ENCODE data around the gene C16orf46. TPM values are rescaled to one million over a fixed set of nuclear protein-coding genes. Genes with fewer than 3 reads are reported as not detected.

C16orf46 gene
- total and polyA plus RNA-seq, 2 of the 13 experiments (the other 11 are each of a cell fraction or from before 2014, with no cell fraction given) = 0.38 to 0.55 TPM

- TF ChIP-seq DBP (CRISPR knock-in tag; IDR thresholded peaks at IDR 0.05; ENCODE audit: not compliant biosample characterization) = no peak
- TF ChIP-seq ZNF546 (CRISPR knock-in tag; conservative IDR thresholded peaks at IDR 0.05) = no peak
- 0 out of 2 replicates have a peak, but pooled peaks have one; percentile 80 for TF ChIP-seq NFE2L1 (CRISPR knock-in tag; IDR thresholded peaks at IDR 0.05; ENCODE audit: borderline replicate concordance)
- peak; percentile 96 for TF ChIP-seq MYC (CRISPR knock-in tag; IDR thresholded peaks at IDR 0.05; ENCODE audit: borderline replicate concordance)
- no peak; a peak in 1 of 4 replicates for TF ChIP-seq NR2F1 (CRISPR knock-in tag; IDR thresholded peaks at IDR 0.05)
- TF ChIP-seq ZNF713 (CRISPR knock-in tag; IDR thresholded peaks at IDR 0.05) = peak; percentile 87; the same call in 1 of the 2 replicates
- TF ChIP-seq NR2F6 (IDR thresholded peaks at IDR 0.05) = no peak
- TF ChIP-seq NR2F6 (CRISPR knock-in tag; IDR thresholded peaks at IDR 0.05) = no peak; the same call in 1 of the 2 replicates
- TF ChIP-seq ZNF549 (CRISPR knock-in tag; IDR thresholded peaks at IDR 0.05) = no peak
- peak; percentile 6; the same call in 1 of the 2 replicates for TF ChIP-seq HCFC1 (IDR thresholded peaks at IDR 0.05; ENCODE audit: low read depth, low read length)
- no peak for TF ChIP-seq ZFP36L2 (CRISPR knock-in tag; IDR thresholded peaks at IDR 0.05)
- no peak for TF ChIP-seq ZNF646 (CRISPR knock-in tag; IDR thresholded peaks at IDR 0.05)
- TF ChIP-seq ZNF780A (CRISPR knock-in tag; IDR thresholded peaks at IDR 0.05) = no peak; the same call in 1 of the 2 replicates
- peak; percentile 81 for TF ChIP-seq ELF3 (CRISPR knock-in tag; IDR thresholded peaks at IDR 0.05)
- TF ChIP-seq, protein P1, sequence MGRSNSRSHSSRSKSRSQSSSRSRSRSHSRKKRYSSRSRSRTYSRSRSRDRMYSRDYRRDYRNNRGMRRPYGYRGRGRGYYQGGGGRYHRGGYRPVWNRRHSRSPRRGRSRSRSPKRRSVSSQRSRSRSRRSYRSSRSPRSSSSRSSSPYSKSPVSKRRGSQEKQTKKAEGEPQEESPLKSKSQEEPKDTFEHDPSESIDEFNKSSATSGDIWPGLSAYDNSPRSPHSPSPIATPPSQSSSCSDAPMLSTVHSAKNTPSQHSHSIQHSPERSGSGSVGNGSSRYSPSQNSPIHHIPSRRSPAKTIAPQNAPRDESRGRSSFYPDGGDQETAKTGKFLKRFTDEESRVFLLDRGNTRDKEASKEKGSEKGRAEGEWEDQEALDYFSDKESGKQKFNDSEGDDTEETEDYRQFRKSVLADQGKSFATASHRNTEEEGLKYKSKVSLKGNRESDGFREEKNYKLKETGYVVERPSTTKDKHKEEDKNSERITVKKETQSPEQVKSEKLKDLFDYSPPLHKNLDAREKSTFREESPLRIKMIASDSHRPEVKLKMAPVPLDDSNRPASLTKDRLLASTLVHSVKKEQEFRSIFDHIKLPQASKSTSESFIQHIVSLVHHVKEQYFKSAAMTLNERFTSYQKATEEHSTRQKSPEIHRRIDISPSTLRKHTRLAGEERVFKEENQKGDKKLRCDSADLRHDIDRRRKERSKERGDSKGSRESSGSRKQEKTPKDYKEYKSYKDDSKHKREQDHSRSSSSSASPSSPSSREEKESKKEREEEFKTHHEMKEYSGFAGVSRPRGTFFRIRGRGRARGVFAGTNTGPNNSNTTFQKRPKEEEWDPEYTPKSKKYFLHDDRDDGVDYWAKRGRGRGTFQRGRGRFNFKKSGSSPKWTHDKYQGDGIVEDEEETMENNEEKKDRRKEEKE (IDR thresholded peaks at IDR 0.05) = no peak
- no peak for TF ChIP-seq SNAI1 (CRISPR knock-in tag; IDR thresholded peaks at IDR 0.05; ENCODE audit: borderline replicate concordance)
- TF ChIP-seq CERS6 (CRISPR knock-in tag; IDR thresholded peaks at IDR 0.05) = 0 out of 2 replicates have a peak, but pooled peaks have one; percentile 82
- TF ChIP-seq RARA (CRISPR knock-in tag; IDR thresholded peaks at IDR 0.05) = no peak
- no peak for TF ChIP-seq ZNF207 (IDR thresholded peaks at IDR 0.05; ENCODE audit: borderline replicate concordance)
Measured at GRCh38 chr16:81095953-81096714, 19.1 kb upstream of the C16orf46 start, which contains the start of gene GCSH (continued).

Measured in HepG2 (cell line).